T-helper 2 cell treated with Interferon-gamma antibody and Interleukin-4, amounts not matched to agents 5 μg/mL and 100 μg/mL, for 36 hours (primary cell): ENCODE data around the gene CC2D1A.
A peak's percentile ranks its signal among the peaks of the same experiment; 100 is the strongest.

ENCODE experiments used
- DNase-seq: peaks from one replicate; pipeline ENCODE4 v3.0.0; 2021; ENCODE audit warnings: low spot score
- H3K27ac Mint-ChIP-seq: one replicate; pipeline ENCODE4 v1.8.0; 2021; ENCODE audit warnings: mild to moderate bottlenecking, mixed read lengths
- H3K27me3 Mint-ChIP-seq: one replicate; pipeline ENCODE4 v1.8.0; 2021; ENCODE audit warnings: low read depth, mixed read lengths
- H3K36me3 Mint-ChIP-seq: one replicate; pipeline ENCODE4 v1.8.0; 2021; ENCODE audit warnings: low read depth, mixed read lengths
- H3K4me1 Mint-ChIP-seq: one replicate; pipeline ENCODE4 v1.8.0; 2021; ENCODE audit warnings: low read depth, mixed read lengths
- H3K4me3 Mint-ChIP-seq: one replicate; pipeline ENCODE4 v1.8.0; 2022; ENCODE audit warnings: mild to moderate bottlenecking, moderate library complexity, mixed read lengths
- H3K9me3 Mint-ChIP-seq: one replicate; pipeline ENCODE4 v1.8.0; 2021; ENCODE audit warnings: mixed read lengths

The CC2D1A gene

GRCh38 chr19:13905634-13906520 is at the start of gene CC2D1A, which contains the start of gene BRME1:
Gene CC2D1A (plus strand): TSS chr19:13906201. CDS start chr19:13906442, 241 bp downstream.
Gene BRME1 (minus strand): TSS chr19:13906117. CDS start chr19:13904892, 1,225 bp downstream.
- peak; percentile 94 for DNase-seq
- peaks cover 18% of the 10 kb centered on the region for H3K4me1 Mint-ChIP-seq
- H3K36me3 Mint-ChIP-seq: peaks cover 10% of the 10 kb centered on the region
- peak within 1 kb of the TSS; percentile 84 for H3K4me3 Mint-ChIP-seq
- peak within 1 kb of the TSS; percentile 94 for H3K27ac Mint-ChIP-seq
- H3K9me3 Mint-ChIP-seq: no peaks in the 10 kb centered on the region
- H3K27me3 Mint-ChIP-seq: no peaks in the 10 kb centered on the region

DNA sequence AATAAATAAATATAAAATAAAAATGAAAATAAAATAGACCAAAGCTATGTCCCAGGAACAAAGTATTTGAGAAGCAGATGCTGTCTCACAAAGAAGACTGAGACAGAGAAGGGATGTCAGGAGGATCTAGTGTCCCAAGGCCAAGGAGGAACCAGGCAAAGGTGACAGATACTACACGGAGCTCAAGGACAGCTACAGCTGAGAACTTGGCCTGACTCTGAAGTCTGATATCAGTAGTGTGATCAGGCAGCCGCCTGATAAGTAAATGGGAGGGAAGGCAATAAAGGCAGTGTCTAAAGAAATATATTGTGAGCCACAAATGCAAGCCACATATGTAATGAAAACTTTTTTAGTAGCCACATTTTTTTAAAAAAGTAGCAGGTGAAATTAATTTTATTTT is 49.5 kb upstream of the CC2D1A start:
- H3K4me3 Mint-ChIP-seq: no peak overlapping the region
- no peaks in the 10 kb centered on the region for H3K27me3 Mint-ChIP-seq
- peaks cover 13% of the 10 kb centered on the region for H3K4me1 Mint-ChIP-seq
- no peaks in the 10 kb centered on the region for H3K9me3 Mint-ChIP-seq
- DNase-seq: no peak
- H3K36me3 Mint-ChIP-seq: no peaks in the 10 kb centered on the region
- no peak overlapping the region for H3K27ac Mint-ChIP-seq

DNA sequence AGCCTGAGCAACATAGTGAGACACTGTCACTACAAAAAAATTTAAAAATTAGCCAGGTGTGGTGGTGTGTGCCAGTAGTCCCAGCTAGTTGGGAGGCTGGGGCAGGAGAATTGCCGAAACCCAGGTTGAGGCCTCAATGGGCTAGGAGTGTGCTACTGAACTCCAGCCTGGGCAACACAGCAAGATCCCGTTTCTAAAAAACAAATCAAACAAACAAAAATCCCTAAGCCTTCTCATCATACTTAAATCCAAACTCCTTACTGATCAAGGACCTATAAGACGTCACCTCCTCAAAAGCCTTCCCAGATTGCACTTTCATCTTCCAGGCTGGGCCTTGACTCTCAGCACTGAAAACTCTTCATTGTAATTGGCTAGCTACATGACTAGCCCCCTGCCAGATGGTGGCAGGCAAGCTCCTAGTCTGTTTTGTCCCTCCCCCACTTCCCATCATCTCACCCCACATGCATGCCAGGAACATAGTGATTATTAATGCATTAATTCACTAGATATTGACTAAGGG is 46.6 kb upstream of the CC2D1A start:
- no peak for DNase-seq
- Mint-ChIP-seq H3K36me3 (no peaks in the 10 kb centered on the region), H3K4me1 (peaks cover 26% of the 10 kb centered on the region), H3K27me3 (peaks cover 10% of the 10 kb centered on the region), H3K9me3 (no peaks in the 10 kb centered on the region), H3K27ac (peak overlapping the region; percentile 32), H3K4me3 (peak overlapping the region; percentile 10)

DNA sequence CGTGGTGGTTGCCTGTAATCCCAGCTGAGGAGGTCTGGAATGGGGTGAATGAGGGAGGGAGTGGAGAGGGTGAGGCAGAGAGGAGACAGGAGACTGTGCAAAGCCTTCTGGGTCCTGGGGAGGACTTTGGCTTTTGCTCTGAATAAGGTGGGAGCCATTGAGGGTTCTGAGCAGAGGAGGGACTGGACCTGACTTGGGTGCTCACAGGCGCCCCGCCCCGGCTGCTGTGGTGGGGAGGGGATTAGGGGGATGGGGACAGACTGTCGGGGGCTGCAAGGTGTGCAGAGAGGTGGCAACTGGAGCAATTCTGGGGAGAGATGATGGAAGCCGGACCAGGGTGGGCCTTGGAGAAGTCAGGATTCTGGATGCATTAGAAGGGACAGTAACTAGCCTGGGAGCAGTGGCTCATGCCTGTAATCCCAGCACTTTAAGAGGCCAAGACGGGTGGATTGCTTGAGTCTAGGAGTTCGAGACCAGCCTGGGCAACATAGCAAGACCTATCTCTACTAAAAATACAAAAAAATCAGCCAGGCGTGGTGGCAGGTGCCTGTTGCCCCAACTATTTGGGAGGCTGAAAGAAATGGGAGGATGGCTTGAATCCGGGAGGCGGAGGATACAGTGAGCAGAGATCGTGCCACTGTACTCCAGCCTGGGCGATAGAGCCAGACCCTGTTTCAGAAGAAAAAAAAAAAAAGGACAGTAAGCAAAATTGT is 45.2 kb upstream of the CC2D1A start:
- Mint-ChIP-seq H3K36me3 (no peaks in the 10 kb centered on the region), H3K27ac (peak overlapping the region; percentile 91)
- no peak for DNase-seq

DNA sequence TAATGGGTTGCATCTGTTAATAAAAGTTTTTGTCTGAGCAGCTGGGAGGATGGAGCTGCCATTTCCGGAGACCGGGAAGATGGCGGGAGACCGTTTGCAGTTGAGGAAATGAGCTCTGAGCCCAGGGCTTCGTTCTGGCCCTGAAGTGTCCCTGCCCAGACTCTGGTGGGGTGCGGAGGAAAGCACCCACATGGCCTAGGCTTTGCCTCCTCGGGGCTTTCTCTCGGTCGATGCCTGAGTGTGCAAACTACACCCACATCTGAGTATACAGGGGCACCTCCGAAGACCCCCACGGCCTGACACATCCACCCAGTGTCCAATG is 44.6 kb upstream of the CC2D1A start:
- H3K4me3 Mint-ChIP-seq: peak overlapping the region; percentile 91
- peaks cover 17% of the 10 kb centered on the region for H3K27me3 Mint-ChIP-seq
- peak overlapping the region; percentile 91 for H3K27ac Mint-ChIP-seq
- DNase-seq: no peak
- H3K36me3 Mint-ChIP-seq: no peaks in the 10 kb centered on the region
- H3K9me3 Mint-ChIP-seq: no peaks in the 10 kb centered on the region
- H3K4me1 Mint-ChIP-seq: peaks cover 29% of the 10 kb centered on the region

More for the DNA sequence above, 45.2 kb upstream of the CC2D1A start:
- Mint-ChIP-seq H3K27me3 (peaks cover 13% of the 10 kb centered on the region), H3K9me3 (no peaks in the 10 kb centered on the region), H3K4me3 (peak overlapping the region; percentile 91), H3K4me1 (peaks cover 29% of the 10 kb centered on the region)

- H3K9me3 Mint-ChIP-seq: no peaks in the 10 kb centered on the region
- peak; percentile 86 for DNase-seq
- peaks cover 21% of the 10 kb centered on the region for H3K27me3 Mint-ChIP-seq
- H3K27ac Mint-ChIP-seq: peak overlapping the region; percentile 91
- peaks cover 30% of the 10 kb centered on the region for H3K4me1 Mint-ChIP-seq
- H3K4me3 Mint-ChIP-seq: peak overlapping the region; percentile 91
- no peaks in the 10 kb centered on the region for H3K36me3 Mint-ChIP-seq
These were observed 44.1 kb upstream of the CC2D1A start for GRCh38 chr19:13861714-13862531.

DNA sequence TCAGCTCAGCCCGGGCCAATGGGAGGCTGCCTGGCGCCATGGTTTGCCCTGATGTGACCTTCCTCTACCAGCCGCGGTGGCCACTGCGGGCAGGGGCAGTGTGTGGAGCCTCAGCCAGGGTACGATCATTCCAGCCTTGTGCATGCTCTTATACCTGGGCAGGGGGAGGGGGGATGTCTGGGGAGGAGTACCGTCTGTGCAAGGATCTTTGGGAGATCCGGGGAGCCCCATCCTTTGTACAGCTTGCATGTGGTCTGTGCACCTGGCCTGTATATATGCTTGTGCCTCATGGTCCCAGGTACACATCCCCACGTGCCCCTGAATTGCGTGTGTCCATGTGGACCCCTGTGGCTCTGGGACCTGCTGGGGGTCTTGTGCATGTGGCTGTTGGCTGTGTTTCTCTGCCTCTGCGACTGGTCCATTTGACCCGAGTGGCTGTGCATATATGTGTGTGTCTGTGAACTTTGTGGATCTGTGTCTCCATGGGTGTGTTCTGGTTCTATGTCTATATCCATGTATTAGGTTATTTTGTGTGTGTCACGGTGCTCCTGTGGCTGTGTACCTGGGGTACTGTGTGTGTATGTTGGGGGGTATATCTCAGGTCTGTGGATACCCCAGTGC is 41.8 kb upstream of the CC2D1A start:
- H3K4me1 Mint-ChIP-seq: peaks cover 30% of the 10 kb centered on the region
- peaks cover 26% of the 10 kb centered on the region for H3K27me3 Mint-ChIP-seq
- peak overlapping the region; percentile 70 for H3K4me3 Mint-ChIP-seq
- DNase-seq: no peak
- peak overlapping the region; percentile 10 for H3K27ac Mint-ChIP-seq
- no peaks in the 10 kb centered on the region for H3K9me3 Mint-ChIP-seq
- no peaks in the 10 kb centered on the region for H3K36me3 Mint-ChIP-seq

DNA sequence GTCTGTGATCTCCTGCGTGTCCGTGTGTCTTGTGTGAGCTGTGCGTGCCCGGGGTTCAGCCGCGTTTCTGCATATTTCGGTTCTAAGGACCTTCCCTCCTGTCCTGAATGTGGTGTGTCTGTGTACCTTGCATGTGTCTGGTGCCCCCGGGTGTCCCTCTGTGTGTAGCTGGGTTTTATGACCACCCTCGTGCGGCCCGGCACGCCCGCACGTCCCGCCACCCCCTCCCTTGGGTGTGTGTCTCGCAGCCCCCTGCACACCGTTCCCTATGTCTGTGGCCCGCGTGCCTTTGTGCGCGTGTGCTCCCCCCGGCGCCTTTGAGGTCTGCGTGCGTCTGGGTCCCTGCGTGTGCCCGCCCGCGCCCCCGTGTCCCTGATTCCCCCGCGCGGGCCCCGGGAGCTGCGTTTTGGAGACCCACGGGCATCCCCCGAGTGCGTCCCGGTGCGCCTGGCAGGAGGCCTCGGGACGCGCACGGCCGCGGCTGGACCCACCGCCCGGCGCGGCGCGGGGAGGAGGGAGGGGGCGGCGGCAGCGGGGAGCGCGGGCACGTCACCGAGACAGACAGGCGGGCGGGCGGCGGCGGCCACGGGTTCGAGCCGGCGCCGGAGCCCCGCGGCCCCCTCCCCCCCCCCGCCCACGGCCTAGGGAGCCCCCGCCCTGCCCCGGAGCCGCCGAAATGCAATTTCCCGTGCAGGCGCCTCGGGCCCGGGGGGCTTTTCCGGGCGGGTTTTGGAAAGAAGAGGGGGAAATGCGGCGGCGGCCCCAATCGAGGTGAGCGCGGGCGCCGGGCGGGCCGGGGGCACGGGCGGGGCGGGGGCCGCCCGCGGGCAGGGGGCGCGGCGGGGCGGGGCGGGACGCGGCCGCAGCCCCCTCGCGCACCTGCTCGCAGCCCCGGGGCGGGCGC is 41.1 kb upstream of the CC2D1A start:
- no peak for DNase-seq
- H3K9me3 Mint-ChIP-seq: no peaks in the 10 kb centered on the region
- H3K4me1 Mint-ChIP-seq: peaks cover 25% of the 10 kb centered on the region
- peak overlapping the region; percentile 70 for H3K4me3 Mint-ChIP-seq
- H3K36me3 Mint-ChIP-seq: no peaks in the 10 kb centered on the region
- H3K27ac Mint-ChIP-seq: peak overlapping the region; percentile 10
- H3K27me3 Mint-ChIP-seq: peaks cover 26% of the 10 kb centered on the region

- H3K36me3 Mint-ChIP-seq: no peaks in the 10 kb centered on the region
- no peak for DNase-seq
- H3K4me1 Mint-ChIP-seq: peaks cover 23% of the 10 kb centered on the region
- H3K4me3 Mint-ChIP-seq: peak overlapping the region; percentile 66
- H3K27me3 Mint-ChIP-seq: peaks cover 26% of the 10 kb centered on the region
- H3K9me3 Mint-ChIP-seq: no peaks in the 10 kb centered on the region
- no peak overlapping the region for H3K27ac Mint-ChIP-seq
These were observed 40.2 kb upstream of the CC2D1A start for GRCh38 chr19:13865571-13866462.

DNA sequence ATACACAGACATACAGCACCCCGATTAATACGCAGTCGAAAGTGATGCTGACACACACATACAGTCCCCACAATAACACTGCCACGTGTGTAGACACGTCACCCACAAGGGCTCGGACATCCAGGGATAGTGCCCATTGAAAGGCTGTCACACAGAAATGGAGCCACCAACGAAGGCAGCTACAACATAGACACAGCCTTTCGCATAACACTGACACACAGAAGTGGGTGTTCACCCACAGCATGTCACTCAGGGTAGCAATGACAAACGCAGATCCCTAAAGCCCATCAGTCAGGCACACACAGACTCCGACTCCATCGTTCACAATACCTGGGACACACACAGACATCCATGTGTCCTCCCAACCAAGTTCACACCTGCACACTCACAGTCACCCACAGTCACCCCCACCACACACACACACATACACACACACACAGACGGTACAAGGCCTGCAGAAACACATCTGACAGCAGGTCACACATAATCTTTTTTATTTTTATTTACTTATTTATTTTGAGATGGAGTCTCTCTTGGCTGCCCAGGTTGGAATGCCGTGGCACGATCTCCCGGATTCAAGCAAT is 39.4 kb upstream of the CC2D1A start:
- no peak for DNase-seq
- H3K36me3 Mint-ChIP-seq: no peaks in the 10 kb centered on the region
- H3K4me1 Mint-ChIP-seq: peaks cover 17% of the 10 kb centered on the region
- H3K9me3 Mint-ChIP-seq: no peaks in the 10 kb centered on the region
- no peak overlapping the region for H3K27ac Mint-ChIP-seq
- H3K4me3 Mint-ChIP-seq: peak overlapping the region; percentile 66
- peaks cover 26% of the 10 kb centered on the region for H3K27me3 Mint-ChIP-seq

DNA sequence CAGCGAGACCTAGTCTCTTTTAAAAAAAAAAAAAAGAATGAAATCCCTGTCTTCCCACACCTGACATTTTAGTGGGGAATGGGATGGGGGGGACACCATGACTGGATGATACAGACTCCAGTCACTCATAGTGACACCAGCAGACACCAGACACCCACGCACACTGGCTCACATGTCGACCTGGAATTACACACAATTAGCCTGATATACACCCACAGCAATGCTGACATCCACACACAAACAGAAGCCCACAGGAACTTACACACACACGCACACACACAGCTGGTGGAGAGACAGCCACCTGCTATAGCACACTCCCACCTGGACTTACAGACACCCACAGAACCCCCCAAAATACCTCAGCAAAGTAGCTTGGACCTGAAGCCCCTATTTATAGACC is 37.3 kb upstream of the CC2D1A start:
- H3K4me1 Mint-ChIP-seq: peaks cover 13% of the 10 kb centered on the region
- H3K27me3 Mint-ChIP-seq: peaks cover 27% of the 10 kb centered on the region
- no peaks in the 10 kb centered on the region for H3K36me3 Mint-ChIP-seq
- H3K27ac Mint-ChIP-seq: no peak overlapping the region
- H3K4me3 Mint-ChIP-seq: no peak overlapping the region
- DNase-seq: no peak
- H3K9me3 Mint-ChIP-seq: no peaks in the 10 kb centered on the region
